WTC11 (cell line): ENCODE data around the gene TTC28. TPM values are rescaled to one million over a fixed set of nuclear protein-coding genes. Genes with fewer than 3 reads are reported as not detected.

Source experiments
- ATAC-seq: fragments of 200-7000 bp; cut with Tn5 transposase; 2 replicates; pipeline ENCODE4 v1.10.0; 2021; ENCODE audit warnings: mild to moderate bottlenecking, moderate library complexity
- CTCF ChIA-PET: fragments of 300-600 bp; sonication (Branson Sonifier 250); formaldehyde crosslinking; loops from one replicate; lab custom pipeline; 2021; ENCODE audit warnings: antibody characterized with exemption; lab: Charles Lee
- POLR2A ChIA-PET: fragments of 350-600 bp; sonication (Branson Sonifier 250); formaldehyde crosslinking; loops from one replicate; lab custom pipeline; 2021; ENCODE audit warnings: antibody characterized with exemption; lab: Charles Lee
- DNase-seq: peaks from one replicate; pipeline ENCODE4 v3.0.0; 2021; ENCODE audit warnings: low spot score
- H3K27ac Mint-ChIP-seq: 2 replicates; pipeline ENCODE4 v1.8.0; 2021; ENCODE audit warnings: mixed read lengths
- H3K27me3 Mint-ChIP-seq: 2 replicates; pipeline ENCODE4 v1.8.0; 2021; ENCODE audit warnings: low read depth, mild to moderate bottlenecking, moderate library complexity, mixed read lengths
- H3K36me3 Mint-ChIP-seq: 2 replicates; pipeline ENCODE4 v1.8.0; 2021; ENCODE audit warnings: mixed read lengths
- H3K4me1 Mint-ChIP-seq: 2 replicates; pipeline ENCODE4 v1.8.0; 2022; ENCODE audit warnings: mixed read lengths
- H3K4me3 Mint-ChIP-seq: 2 replicates; pipeline ENCODE4 v1.8.0; 2021; ENCODE audit warnings: mild to moderate bottlenecking, moderate library complexity, mixed read lengths
- H3K9me3 Mint-ChIP-seq: 2 replicates; pipeline ENCODE4 v1.8.0; 2021; ENCODE audit warnings: mixed read lengths
- AFF4 ChIP-seq: sonication (generic); formaldehyde crosslinking; IDR thresholded peaks from 2 replicates; pipeline ENCODE4 v1.8.1; 2023; ENCODE audit warnings: mild to moderate bottlenecking, missing genetic modification reagents, borderline replicate concordance
- ARID4B ChIP-seq: sonication (generic); formaldehyde crosslinking; IDR thresholded peaks from 2 replicates; pipeline ENCODE4 v1.8.0; 2023; ENCODE audit warnings: missing genetic modification reagents, mild to moderate bottlenecking, borderline replicate concordance
- CREB1 ChIP-seq: sonication (generic); formaldehyde crosslinking; IDR thresholded peaks from 2 replicates; pipeline ENCODE4 v1.8.0; 2023; ENCODE audit warnings: mild to moderate bottlenecking, missing genetic modification reagents
- E2F1 ChIP-seq: sonication (generic); formaldehyde crosslinking; IDR thresholded peaks from 2 replicates; pipeline ENCODE4 v1.8.0; 2022; ENCODE audit warnings: mild to moderate bottlenecking, missing genetic modification reagents
- E2F4 ChIP-seq: sonication (generic); formaldehyde crosslinking; IDR thresholded peaks from 2 replicates; pipeline ENCODE4 v1.8.1; 2022; ENCODE audit warnings: low read depth, mild to moderate bottlenecking, moderate library complexity, missing genetic modification reagents, borderline replicate concordance
- EMX1 ChIP-seq: fragments of 250-450 bp; sonication (Bioruptor Pico); IDR thresholded peaks from 2 replicates; pipeline ENCODE4 v1.8.0; 2021; ENCODE audit warnings: mild to moderate bottlenecking
- GTF2I ChIP-seq: fragments of 250-450 bp; sonication (Bioruptor Pico); conservative IDR thresholded peaks from 2 replicates; pipeline ENCODE4 v1.4.0; 2021; ENCODE audit warnings: mild to moderate bottlenecking
- JUN ChIP-seq: sonication (generic); formaldehyde crosslinking; IDR thresholded peaks from 2 replicates; pipeline ENCODE4 v1.8.0; 2023; ENCODE audit warnings: mild to moderate bottlenecking, missing genetic modification reagents
- NR3C1 ChIP-seq: sonication (generic); formaldehyde crosslinking; conservative IDR thresholded peaks from 2 replicates; pipeline ENCODE4 v1.8.1; 2023; ENCODE audit warnings: low read depth, mild to moderate bottlenecking, missing genetic modification reagents
- PRDM15 ChIP-seq: sonication (generic); formaldehyde crosslinking; IDR thresholded peaks from 2 replicates; pipeline ENCODE4 v1.8.0; 2022; ENCODE audit warnings: missing genetic modification reagents
- SMAD4 ChIP-seq: sonication (generic); formaldehyde crosslinking; IDR thresholded peaks from 2 replicates; pipeline ENCODE4 v1.8.0; 2022; ENCODE audit warnings: mild to moderate bottlenecking, missing genetic modification reagents
- TEAD4 ChIP-seq: sonication (generic); formaldehyde crosslinking; IDR thresholded peaks from 2 replicates; pipeline ENCODE4 v1.8.0; 2022; ENCODE audit warnings: mild to moderate bottlenecking, missing genetic modification reagents
- TP53 ChIP-seq: sonication (generic); formaldehyde crosslinking; IDR thresholded peaks from 2 replicates; pipeline ENCODE4 v1.8.1; 2023; ENCODE audit warnings: mild to moderate bottlenecking, missing genetic modification reagents
- ZBTB21 ChIP-seq: sonication (generic); formaldehyde crosslinking; IDR thresholded peaks from 2 replicates; pipeline ENCODE4 v1.8.1; 2023; ENCODE audit warnings: mild to moderate bottlenecking, missing genetic modification reagents, borderline replicate concordance
- ZNF232 ChIP-seq: sonication (generic); formaldehyde crosslinking; IDR thresholded peaks from 2 replicates; pipeline ENCODE4 v1.8.0; 2022; ENCODE audit warnings: mild to moderate bottlenecking, missing genetic modification reagents
- ZNF671 ChIP-seq: fragments of 250-450 bp; sonication (Bioruptor Pico); IDR thresholded peaks from 2 replicates; pipeline ENCODE4 v1.8.0; 2021; ENCODE audit warnings: mild to moderate bottlenecking
- ZSCAN18 ChIP-seq: fragments of 250-450 bp; sonication (Bioruptor Pico); IDR thresholded peaks from 2 replicates; pipeline ENCODE4 v2.1.2; 2022; ENCODE audit warnings: mild to moderate bottlenecking, moderate library complexity
- total RNA-seq: library from RNA; stranded (reverse); gene quantifications from 3 replicates; pipeline ENCODE4 v1.2.3, GENCODE V29; 2021

TTC28 gene
- total RNA-seq, 1 experiment from 2014 or later, result 13.0 TPM

GRCh38 chr22:28123989-28124766 lies 555.5 kb downstream of the TTC28 start (continued):
- TF ChIP-seq ZSCAN18 (no peak), AFF4 (CRISPR knock-in tag) (no peak), SMAD4 (CRISPR knock-in tag) (no peak), NR3C1 (CRISPR knock-in tag) (no peak), ZNF232 (no peak), JUN (CRISPR knock-in tag) (no peak), PRDM15 (CRISPR knock-in tag) (no peak), E2F1 (CRISPR knock-in tag) (no peak), EMX1 (CRISPR knock-in tag) (no peak), GTF2I (CRISPR knock-in tag) (no peak), ZBTB21 (CRISPR knock-in tag) (no peak), ZNF671 (CRISPR knock-in tag) (no peak), TP53 (CRISPR knock-in tag) (no peak)

GRCh38 chr22:28120691-28121592 lies 558.7 kb downstream of the TTC28 start:
- DNase-seq, result no peak
- H3K9me3 Mint-ChIP-seq, result no peaks in the 10 kb centered on the region
- no peak overlapping the region for H3K27ac Mint-ChIP-seq
- no peak for ATAC-seq
- H3K27me3 Mint-ChIP-seq, result no peaks in the 10 kb centered on the region
- ChIA-PET POLR2A (no interaction called here), CTCF (interaction anchor here (1.2 to 2.8 kb wide), 3 partner anchors 8 to 69 kb away, joined by 4 to 9 read pairs (median 4); no protein-coding TSS in a partner anchor)
- no peak overlapping the region for H3K4me3 Mint-ChIP-seq
- no peaks in the 10 kb centered on the region for H3K36me3 Mint-ChIP-seq
- peaks cover 11% of the 10 kb centered on the region for H3K4me1 Mint-ChIP-seq
- TF ChIP-seq E2F4 (CRISPR knock-in tag) (no peak), ARID4B (no peak), TEAD4 (CRISPR knock-in tag) (no peak), CREB1 (CRISPR knock-in tag) (no peak)
